ENCODE results near the gene TBCK. TPM values are rescaled to one million over a fixed set of nuclear protein-coding genes. Genes with fewer than 3 reads are reported as not detected.

TBCK gene
- total and polyA plus RNA-seq, 2 donors (not counting 3 experiments of a cell fraction or from before 2014, with no cell fraction given): 18.2 to 38.6 TPM

GRCh38 chr4:106095408-106095807, 220.6 kb downstream of the TBCK start:
- no peaks in the 10 kb centered on the region for H3K4me1 ChIP-seq (ENCODE audit: control insufficient read depth, extremely low read depth, insufficient read depth, low read length)
- no peaks in the 10 kb centered on the region for H4K20me1 ChIP-seq (replicated peaks; ENCODE audit: control insufficient read depth, extremely low read depth, insufficient read depth, low read length)
- BruUV-seq (replicated peaks): no TSS peak
- H3K4me3 ChIP-seq (replicated peaks in 1 of 3; ENCODE audit: insufficient read depth in 1 of 3, low read depth in 1 of 3, low read length in 3 of 3): no peak overlapping the region
- dilution Hi-C loops (cut with MboI; ENCODE audit: extremely low pct_ligation_motif_present, low sequenced_read_pairs) (no loop called here), intact Hi-C loops (cut with micrococcal nuclease) (no loop called here)
- no peaks in the 10 kb centered on the region for H3K36me3 ChIP-seq (ENCODE audit: control insufficient read depth in 2 of 2, extremely low read depth in 1 of 2, insufficient read depth in 2 of 2, low read length in 2 of 2)
- peaks cover 3% of the 10 kb centered on the region for H3K9me1 ChIP-seq (replicated peaks; ENCODE audit: control insufficient read depth, extremely low read depth, insufficient read depth, low read length)
- H3K79me2 ChIP-seq (ENCODE audit: control insufficient read depth, insufficient read depth, low read length): no peaks in the 10 kb centered on the region
- H3K4me2 ChIP-seq (ENCODE audit: insufficient read depth, low read length): no peak overlapping the region
- TF ChIP-seq POLR2AphosphoS5 (IDR thresholded peaks at IDR 0.05; ENCODE audit: insufficient read depth, low read depth, low read length) (no peak), EZH2 (IDR thresholded peaks at IDR 0.05; ENCODE audit: borderline replicate concordance, low read depth, low read length, severe bottlenecking) (no peak), MYC (IDR thresholded peaks at IDR 0.05; ENCODE audit: low read depth, low read length) (no peak), JUN (IDR thresholded peaks at IDR 0.05; ENCODE audit: borderline replicate concordance, insufficient read depth, insufficient read length, low read depth) (no peak), GATA2 (IDR thresholded peaks at IDR 0.05; ENCODE audit: insufficient read depth, insufficient read length, low read depth, low read length) (no peak), FOS (IDR thresholded peaks at IDR 0.05; ENCODE audit: borderline replicate concordance, insufficient read depth, low read length) (no peak), MAX (IDR thresholded peaks at IDR 0.05; ENCODE audit: insufficient read depth, insufficient read length) (no peak), CTCF (IDR thresholded peaks at IDR 0.05; ENCODE audit: extremely low read depth in 1 of 2, insufficient read depth in 1 of 2, low read depth in 1 of 2, low read length in 2 of 2) (no peak), POLR2A (IDR thresholded peaks at IDR 0.05; ENCODE audit: low read depth, low read length) (no peak)
- no peak for DNase-seq (ENCODE audit: low read depth, low spot score)
- no peak overlapping the region for H3K9ac ChIP-seq (replicated peaks; ENCODE audit: extremely low read depth, insufficient read depth, low read length)
- H3K27me3 ChIP-seq (ENCODE audit: control insufficient read depth in 2 of 2, insufficient read depth in 2 of 2, low read length in 2 of 2): no peaks in the 10 kb centered on the region
- ChIA-PET CTCF (no interaction called here), POLR2A (no interaction called here)
- FAIRE-seq: no peak
- H2AFZ ChIP-seq (ENCODE audit: low read depth, low read length): no peak overlapping the region
- H3K27ac ChIP-seq (ENCODE audit: insufficient read depth, low read depth, low read length): no peak overlapping the region
- H3K9me3 ChIP-seq (replicated peaks; ENCODE audit: control insufficient read depth, insufficient read depth, low read length): peaks cover 2% of the 10 kb centered on the region
